H1 (cell line): ENCODE data around the gene IFNB1. TPM values are rescaled to one million over a fixed set of nuclear protein-coding genes. Genes with fewer than 3 reads are reported as not detected.

Experiments used
- CTCF ChIA-PET: fragments of 300-600 bp; sonication (Branson Sonifier 250); formaldehyde crosslinking; loops from one replicate; lab custom pipeline; 2021; ENCODE audit not compliant: partially characterized antibody; lab: Charles Lee
- POLR2A ChIA-PET: fragments of 300-600 bp; sonication (Branson Sonifier 250); formaldehyde crosslinking; loops from one replicate; lab custom pipeline; 2021; ENCODE audit warnings: inconsistent platforms; ENCODE audit not compliant: partially characterized antibody; lab: Charles Lee
- DNase-seq, 2 experiments: peaks; one replicate each; pipeline versions ENCODE4 v3.0.0 to v3.0.0-alpha.2; 2010 to 2022; ENCODE audit warnings: low spot score in 2 of 2, low read depth in 1 of 2, mixed read lengths in 1 of 2
- FAIRE-seq: peaks from 2 replicates; lab custom pipeline; 2011; peaks lifted over from hg19 to GRCh38; lab: Jason Lieb, UNC
- H2AFZ ChIP-seq: 2 replicates; pipeline ENCODE4 v1.8.1; 2012; ENCODE audit warnings: low read length, inconsistent platforms
- H2AK5ac ChIP-seq: 2 replicates; pipeline ENCODE4 v1.6.1; 2013; ENCODE audit warnings: low read depth, low read length
- H2BK120ac ChIP-seq: replicated peaks from 2 replicates; pipeline ENCODE3; 2013; ENCODE audit warnings: low read depth, low read length, inconsistent platforms
- H2BK12ac ChIP-seq: 2 replicates; pipeline ENCODE4 v1.6.1; 2013; ENCODE audit warnings: low read depth, low read length
- H2BK15ac ChIP-seq: 2 replicates; pipeline ENCODE4 v1.6.1; 2013; ENCODE audit warnings: low read length
- H2BK20ac ChIP-seq: 2 replicates; pipeline ENCODE4 v1.6.1; 2013; ENCODE audit warnings: low read length
- H2BK5ac ChIP-seq: 2 replicates; pipeline ENCODE4 v1.6.1; 2013; ENCODE audit warnings: low read depth, low read length
- H3K14ac ChIP-seq: 2 replicates; pipeline ENCODE4 v1.6.1; 2013; ENCODE audit warnings: inconsistent platforms; ENCODE audit not compliant: insufficient read length
- H3K18ac ChIP-seq: 2 replicates; pipeline ENCODE4 v1.6.1; 2013; ENCODE audit warnings: low read length; ENCODE audit errors: extremely low read depth
- H3K23ac ChIP-seq: 2 replicates; pipeline ENCODE4 v1.6.1; 2013; ENCODE audit warnings: inconsistent platforms; ENCODE audit not compliant: insufficient read length
- H3K23me2 ChIP-seq: 2 replicates; pipeline ENCODE4 v1.6.1; 2013; ENCODE audit warnings: low read depth, low read length
- H3K27ac ChIP-seq: 2 replicates; pipeline ENCODE4 v1.6.1; 2011; ENCODE audit warnings: low read depth, low read length, inconsistent platforms
- H3K27me3 ChIP-seq, 4 experiments: replicated peaks in 1 of 4; 1 replicate in 1 of 4; 2 replicates in 3 of 4; pipeline versions ENCODE4 v1.6.1 to v1.8.1; 2011 to 2013; ENCODE audit warnings: low read length in 3 of 4, mild to moderate bottlenecking in 3 of 4, inconsistent platforms in 2 of 4, mixed read lengths in 2 of 4, moderate library complexity in 1 of 4; ENCODE audit not compliant: control insufficient read depth in 3 of 4, insufficient read depth in 3 of 4; ENCODE audit errors: extremely low read depth in 1 of 4
- H3K36me3 ChIP-seq, 4 experiments: 2 replicates each; pipeline versions ENCODE4 v1.6.1 to v1.8.1; 2011 to 2013; ENCODE audit warnings: mild to moderate bottlenecking in 4 of 4, low read length in 3 of 4, moderate library complexity in 2 of 4, control low read depth in 1 of 4, inconsistent platforms in 1 of 4; ENCODE audit not compliant: insufficient read depth in 4 of 4, control insufficient read depth in 2 of 4
- H3K4ac ChIP-seq: replicated peaks from 2 replicates; pipeline ENCODE3; 2013; ENCODE audit warnings: low read length, low read depth, mixed read lengths, inconsistent platforms; ENCODE audit not compliant: insufficient read length
- H3K4me1 ChIP-seq, 4 experiments: replicated peaks in 1 of 4; 1 replicate in 1 of 4; 2 replicates in 3 of 4; pipeline versions ENCODE4 v1.6.1 to v1.8.1; 2011 to 2013; ENCODE audit warnings: low read length in 3 of 4, inconsistent platforms in 2 of 4, mixed read lengths in 1 of 4; ENCODE audit not compliant: insufficient read depth in 4 of 4, control insufficient read depth in 3 of 4
- H3K4me2 ChIP-seq, 2 experiments: 2 replicates each; pipeline versions ENCODE4 v1.6.1 to v1.8.1; 2011 to 2013; ENCODE audit warnings: low read depth in 2 of 2, low read length in 2 of 2, control low read depth in 1 of 2, inconsistent platforms in 1 of 2, mild to moderate bottlenecking in 1 of 2; ENCODE audit not compliant: insufficient read depth in 1 of 2
- H3K4me3 ChIP-seq, 4 experiments: fragments of 200-600, 300-600 bp in 1 of 4; sonication (generic), shearing (Covaris generic), sonication (Bioruptor Twin) in 1 of 4; 2 replicates each; pipeline versions ENCODE4 v1.5.1 to v1.8.1; 2011 to 2016; ENCODE audit warnings: low read length in 4 of 4, low read depth in 3 of 4, control low read depth in 2 of 4, inconsistent platforms in 2 of 4, mild to moderate bottlenecking in 2 of 4, mixed read lengths in 1 of 4, moderate library complexity in 1 of 4; ENCODE audit not compliant: insufficient read depth in 2 of 4; ENCODE audit errors: extremely low read depth in 1 of 4
- H3K56ac ChIP-seq: replicated peaks from 2 replicates; pipeline ENCODE3; 2013; ENCODE audit warnings: low read depth, mild to moderate bottlenecking, mixed read lengths, low read length, inconsistent platforms; ENCODE audit not compliant: insufficient read length
- H3K79me1 ChIP-seq: 2 replicates; pipeline ENCODE4 v1.6.1; 2013; ENCODE audit warnings: low read depth, low read length, control low read depth
- H3K79me2 ChIP-seq, 2 experiments: 2 replicates each; pipeline versions ENCODE4 v1.6.1 to v1.8.1; 2012 to 2013; ENCODE audit warnings: low read length in 2 of 2, mild to moderate bottlenecking in 2 of 2, inconsistent platforms in 1 of 2; ENCODE audit not compliant: insufficient read depth in 2 of 2, control insufficient read depth in 1 of 2
- H3K9ac ChIP-seq, 4 experiments: replicated peaks in 1 of 4; 1 replicate in 1 of 4; 2 replicates in 3 of 4; pipeline versions ENCODE4 v1.6.1 to v1.8.1; 2011 to 2013; ENCODE audit warnings: low read depth in 3 of 4, low read length in 3 of 4, control low read depth in 2 of 4, mild to moderate bottlenecking in 2 of 4, moderate library complexity in 2 of 4, inconsistent platforms in 1 of 4; ENCODE audit errors: extremely low read depth in 1 of 4
- H3K9me3 ChIP-seq, 2 experiments: 2 replicates each; pipeline versions ENCODE4 v1.6.1 to v1.8.1; 2012 to 2013; ENCODE audit warnings: mild to moderate bottlenecking in 2 of 2, moderate library complexity in 2 of 2, control low read depth in 1 of 2, inconsistent platforms in 1 of 2, low read depth in 1 of 2, low read length in 1 of 2, mixed read lengths in 1 of 2; ENCODE audit not compliant: insufficient read depth in 2 of 2
- H4K20me1 ChIP-seq, 2 experiments: replicated peaks in 1 of 2; 2 replicates each; pipeline versions ENCODE3 to v1.8.1; 2011 to 2013; ENCODE audit warnings: inconsistent platforms in 2 of 2, low read length in 2 of 2, mild to moderate bottlenecking in 1 of 2; ENCODE audit not compliant: insufficient read depth in 2 of 2, control insufficient read depth in 1 of 2
- H4K5ac ChIP-seq: 2 replicates; pipeline ENCODE4 v1.6.1; 2013; ENCODE audit warnings: low read length, low read depth, mixed read lengths, inconsistent platforms; ENCODE audit not compliant: insufficient read length
- H4K8ac ChIP-seq: 2 replicates; pipeline ENCODE4 v1.8.0; 2013; ENCODE audit warnings: mild to moderate bottlenecking, moderate library complexity, low read length, inconsistent platforms; ENCODE audit not compliant: insufficient read depth; ENCODE audit errors: extremely low read depth
- H4K91ac ChIP-seq: replicated peaks from 2 replicates; pipeline ENCODE3; 2013; ENCODE audit warnings: low read length, mixed read lengths, inconsistent platforms; ENCODE audit not compliant: insufficient read length
- BCL11A ChIP-seq, 2 experiments: IDR thresholded peaks; one replicate each; pipeline ENCODE4 v1.6.1; 2011; ENCODE audit warnings: low read depth in 2 of 2, low read length in 2 of 2, mild to moderate bottlenecking in 2 of 2
- CBX8 ChIP-seq: fragments of 300-800, 300-1000 bp; sonication (generic); IDR thresholded peaks from 2 replicates; pipeline ENCODE4 v1.7.1; 2016; ENCODE audit warnings: low read depth, low read length, borderline replicate concordance
- CEBPB ChIP-seq: IDR thresholded peaks from 2 replicates; pipeline ENCODE4 v1.6.1; 2012; ENCODE audit warnings: low read depth, low read length
- CHD2 ChIP-seq: IDR thresholded peaks from 2 replicates; pipeline ENCODE4 v1.6.1; 2012; ENCODE audit warnings: low read length, improper control_type of control experiment
- EGR1 ChIP-seq: IDR thresholded peaks from 2 replicates; pipeline ENCODE4 v1.6.1; 2011; ENCODE audit warnings: low read depth, low read length, borderline replicate concordance
- EZH2 ChIP-seq: fragments of 200-600 bp; sonication (generic); IDR thresholded peaks from 2 replicates; pipeline ENCODE4 v1.7.1; 2012; ENCODE audit warnings: low read depth, mild to moderate bottlenecking, moderate library complexity, low read length, inconsistent platforms; ENCODE audit not compliant: severe bottlenecking
- JUND ChIP-seq: IDR thresholded peaks from 2 replicates; pipeline ENCODE4 v1.6.1; 2011; ENCODE audit warnings: mild to moderate bottlenecking, improper control_type of control experiment, low read length
- KDM4A ChIP-seq: IDR thresholded peaks from one replicate; pipeline ENCODE4 v1.7.1; 2012; ENCODE audit warnings: low read depth, mild to moderate bottlenecking, moderate library complexity, low read length, inconsistent platforms; ENCODE audit not compliant: severe bottlenecking
- POLR2AphosphoS5 ChIP-seq: IDR thresholded peaks from 2 replicates; pipeline ENCODE4 v1.6.1; 2011; ENCODE audit warnings: low read depth, low read length
- POU5F1 ChIP-seq: IDR thresholded peaks from 2 replicates; pipeline ENCODE4 v1.6.1; 2011; ENCODE audit warnings: low read depth, mild to moderate bottlenecking, low read length, moderate library complexity
- RAD21 ChIP-seq, 2 experiments: IDR thresholded peaks in 1 of 2; conservative IDR thresholded peaks in 1 of 2; 2 replicates each; pipeline ENCODE4 v1.6.1; 2011; ENCODE audit warnings: low read depth in 2 of 2, low read length in 2 of 2, improper control_type of control experiment in 1 of 2, inconsistent platforms in 1 of 2, mild to moderate bottlenecking in 1 of 2, moderate library complexity in 1 of 2
- RNF2 ChIP-seq: fragments of 200-900, 300-1000 bp; sonication (generic); IDR thresholded peaks from 2 replicates; pipeline ENCODE4 v1.7.1; 2016; ENCODE audit warnings: borderline replicate concordance, low read depth, mild to moderate bottlenecking, antibody characterized with exemption, low read length; ENCODE audit not compliant: poor library complexity, severe bottlenecking; ENCODE audit errors: missing control alignments
- TAF7 ChIP-seq: optimal IDR thresholded peaks from 2 replicates; pipeline ENCODE3; 2011; ENCODE audit warnings: low read depth, mild to moderate bottlenecking, inconsistent platforms, low read length, moderate library complexity, borderline replicate concordance
- TEAD4 ChIP-seq: IDR thresholded peaks from 2 replicates; pipeline ENCODE4 v1.6.1; 2012; ENCODE audit warnings: low read depth, low read length, inconsistent platforms, mixed read lengths
- WGBS, 2 experiments: shearing (Covaris generic) in 1 of 2; methylation state at CpG; one replicate each; pipeline versions ENCODE4 v1.1.6 to v1.1.7; 2013 to 2015; ENCODE audit warnings: low lambda C conversion rate in 2 of 2, mixed read lengths in 2 of 2, inconsistent platforms in 1 of 2, low coverage in 1 of 2, missing lambda C conversion rate in 1 of 2; ENCODE audit not compliant: insufficient replicate concordance in 2 of 2, insufficient coverage in 1 of 2, insufficient read length in 1 of 2; ENCODE audit errors: extremely low coverage in 1 of 2, missing lambda C conversion rate in 1 of 2; 5-methylcytosine and 5-hydroxymethylcytosine counted together
- polyA plus RNA-seq, 7 experiments: library from polyadenylated mRNA; depleted of rRNA in 3 of 7; stranded (reverse) in 5 of 7; unstranded in 2 of 7; fragments of >200 nt in 5 of 7; fragments of 200-250 nt in 2 of 7; gene quantifications; 1 replicate in 5 of 7; 2 replicates in 1 of 7; 4 replicates in 1 of 7; pipeline versions ENCODE4 v1.2.1 to v1.2.3, GENCODE V29; 2011 to 2013; ENCODE audit warnings: missing spikeins in 2 of 7, mixed read lengths in 2 of 7
- total RNA-seq: library from RNA; stranded (reverse); fragmentation: NEBNext Ultra II Directional; extraction: Animal tissue kit (Norgen Biotek cat#: 25700); gene quantifications from 2 replicates; pipeline ENCODE4 v1.2.1, GENCODE V29; 2021

IFNB1 gene
- total and polyA plus RNA-seq, 2 of the 8 experiments (the other 6 are each of a cell fraction or from before 2014, with no cell fraction given), result not detected

- H4K8ac ChIP-seq, result no peak overlapping the region
- no peak overlapping the region for H2BK120ac ChIP-seq
- no peaks in the 10 kb centered on the region for H3K79me2 ChIP-seq
- H2BK12ac ChIP-seq, result no peak overlapping the region
- H3K27ac ChIP-seq, result no peak overlapping the region
- no peak overlapping the region for H2AFZ ChIP-seq
- no peak overlapping the region for H3K4ac ChIP-seq
- H3K9ac ChIP-seq, result no peak overlapping the region
- DNase-seq (no peak), FAIRE-seq (no peak)
- H3K4me3 ChIP-seq, result no peak overlapping the region
- no peak overlapping the region for H4K5ac ChIP-seq
- H3K56ac ChIP-seq, result no peak overlapping the region
- H2BK15ac ChIP-seq, result no peak overlapping the region
- H2AK5ac ChIP-seq, result no peak overlapping the region
- H3K27me3 ChIP-seq, result peaks cover 0 to 2% (median under 1%) of the 10 kb centered on the region in 4 experiments; a peak in 3 of 7 replicates
- H2BK20ac ChIP-seq, result no peak overlapping the region
- CTCF ChIA-PET, result interaction anchor here (0.7 kb wide), 1 partner anchor 86 kb away, joined by 3 read pairs; no protein-coding TSS in a partner anchor
- peaks cover 3% of the 10 kb centered on the region; the same call in 1 of the 2 replicates for H3K23me2 ChIP-seq
- no peaks in the 10 kb centered on the region for H3K79me1 ChIP-seq
- POLR2A ChIA-PET, result interaction anchor here (0.6 to 0.8 kb wide), 2 partner anchors 12 to 475 kb away, joined by 3 read pairs; no protein-coding TSS in a partner anchor
- no peak overlapping the region for H3K14ac ChIP-seq
- 96% methylated on average over 4 of the region's 4 CpGs; no CpG with 5 or more reads in 1 of the 2 experiments for WGBS, 2 experiments
- peaks cover 0 to 7% (median 4%) of the 10 kb centered on the region in 4 experiments; a peak in 3 of 7 replicates for H3K4me1 ChIP-seq
- no peak overlapping the region for H3K18ac ChIP-seq
- H3K36me3 ChIP-seq, result no peaks in the 10 kb centered on the region
- no peak overlapping the region for H3K4me2 ChIP-seq
- H3K23ac ChIP-seq, result no peak overlapping the region
- H4K91ac ChIP-seq, result no peak overlapping the region
- H3K9me3 ChIP-seq, result no peaks in the 10 kb centered on the region
- H4K20me1 ChIP-seq, result no peaks in the 10 kb centered on the region
- H2BK5ac ChIP-seq, result no peak overlapping the region
- no peak for TF ChIP-seq POLR2AphosphoS5
- TF ChIP-seq EZH2, result no peak
- TF ChIP-seq TEAD4, result no peak
- no peak for TF ChIP-seq POU5F1
- TF ChIP-seq BCL11A (IDR thresholded peaks at IDR 0.05; ENCODE audit: low read depth in 2 of 2, low read length in 2 of 2), result no peak
- TF ChIP-seq RNF2, result no peak
- no peak for TF ChIP-seq CHD2
- no peak for TF ChIP-seq TAF7
- no peak for TF ChIP-seq JUND
- no peak for TF ChIP-seq KDM4A
- TF ChIP-seq EGR1, result no peak
- no peak for TF ChIP-seq RAD21 (IDR thresholded peaks at IDR 0.05 in 1 of 2, conservative IDR thresholded peaks at IDR 0.05 in 1 of 2; ENCODE audit: low read depth in 2 of 2, low read length in 2 of 2)
- no peak for TF ChIP-seq CEBPB
- no peak for TF ChIP-seq CBX8
Observed at GRCh38 chr9:21027295-21027694, 50.4 kb downstream of the IFNB1 start.
